HG03064 (cell line): ENCODE measurements around the gene RBFOX1.

ENCODE experiments used
- ATAC-seq: cut with Tn5 transposase; IDR thresholded peaks from one replicate; pipeline ENCODE4 v1.9.1; 2021; ENCODE audit warnings: low read depth; ENCODE audit not compliant: unreplicated experiment

The RBFOX1 gene

DNA sequence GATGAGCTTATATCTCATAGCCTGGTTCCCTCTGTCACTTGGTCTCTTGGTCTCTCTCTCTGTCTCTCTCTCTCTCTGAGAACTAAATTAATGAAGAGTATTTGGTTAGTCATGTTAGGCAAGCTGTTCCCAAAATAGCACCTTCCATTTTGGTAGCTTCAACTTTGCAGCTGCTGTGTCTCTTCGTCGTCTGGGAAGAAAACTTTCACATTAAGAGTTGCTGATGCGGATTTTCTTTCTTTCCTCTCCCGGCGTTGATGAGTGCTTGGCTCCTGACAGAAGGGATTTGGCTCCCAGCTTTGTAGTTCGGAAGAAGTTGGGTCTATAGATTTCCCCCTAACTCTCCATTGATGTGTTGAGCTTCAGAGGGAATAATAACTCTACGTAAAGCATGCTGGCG is at the start of gene RBFOX1:
Gene RBFOX1, plus strand, starts transcription at position 235 of the 400 bp plus-strand sequence.
- no peak for ATAC-seq

DNA sequence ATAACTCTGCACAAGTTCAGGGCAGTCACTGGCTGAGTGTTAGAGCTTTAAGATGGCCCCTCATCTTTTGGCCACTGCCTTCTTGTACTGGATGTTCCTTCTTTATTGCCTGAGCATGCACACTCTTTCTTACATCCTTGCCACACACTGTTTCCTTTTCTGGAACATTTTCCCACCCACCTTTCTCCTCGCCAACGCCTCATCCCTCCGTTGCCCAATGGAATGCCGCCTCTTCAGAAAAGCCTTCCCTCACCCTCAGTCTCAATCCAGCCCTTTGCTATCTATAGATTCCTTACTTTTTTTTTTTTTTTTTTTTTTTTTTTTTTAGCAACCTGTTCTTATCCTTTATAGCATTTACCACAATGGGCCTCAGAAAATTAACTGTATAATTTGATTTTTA is 47.9 kb upstream of the RBFOX1 start:
- no peak for ATAC-seq

DNA sequence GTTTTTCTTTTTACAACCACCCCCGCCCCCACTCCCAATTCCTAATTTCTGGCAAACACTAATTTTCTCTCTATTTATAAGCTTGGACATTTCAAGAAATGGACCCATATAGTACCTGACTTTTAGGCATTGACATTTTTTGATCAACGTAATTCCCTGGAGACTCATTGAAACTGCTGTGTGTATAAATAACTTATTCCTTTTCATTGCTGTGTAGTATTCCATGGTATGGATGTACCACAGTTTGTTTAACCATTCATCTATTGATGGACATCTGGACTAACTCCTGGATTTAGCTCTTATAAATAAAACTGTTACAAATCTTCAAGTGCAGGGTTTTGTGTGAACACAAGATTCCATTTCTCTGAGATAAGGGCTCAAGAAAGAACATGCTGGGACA is 47.1 kb upstream of the RBFOX1 start:
- ATAC-seq: no peak

DNA sequence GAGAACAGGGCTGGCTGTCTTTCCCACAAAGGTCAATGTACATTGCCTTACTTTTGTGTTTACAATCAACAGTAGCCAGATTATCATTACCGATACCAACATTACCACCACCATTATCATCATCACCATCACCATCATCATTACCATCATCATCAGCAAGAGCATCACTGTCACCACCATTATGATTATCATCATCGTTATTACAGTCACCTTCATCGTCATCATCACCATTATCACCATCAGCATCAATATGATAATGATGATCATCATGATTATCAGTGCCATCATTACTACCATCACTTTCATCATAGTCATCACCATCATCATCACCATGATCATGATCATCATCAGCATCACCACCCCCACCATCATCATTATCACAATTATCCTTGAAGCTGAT is 43.3 kb upstream of the RBFOX1 start:
- ATAC-seq: no peak

DNA sequence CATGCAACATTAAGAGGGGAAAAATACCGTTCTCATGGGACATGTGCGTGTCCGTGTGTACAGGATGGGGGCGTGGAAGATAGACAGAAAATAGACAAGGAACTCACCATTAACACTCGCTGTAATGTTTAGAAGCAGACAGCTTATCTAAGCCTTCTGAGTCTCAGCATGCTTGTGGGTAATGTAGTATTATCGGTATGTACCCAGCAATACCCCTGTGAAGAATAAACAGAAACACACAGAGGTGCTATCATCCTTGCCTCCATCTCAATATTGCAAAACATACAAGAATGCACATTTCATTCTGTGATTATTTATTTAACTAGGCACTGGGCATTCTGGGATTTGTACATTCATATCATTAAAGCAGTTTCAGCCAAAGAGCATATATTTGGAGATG is 42.0 kb upstream of the RBFOX1 start:
- no peak for ATAC-seq

DNA sequence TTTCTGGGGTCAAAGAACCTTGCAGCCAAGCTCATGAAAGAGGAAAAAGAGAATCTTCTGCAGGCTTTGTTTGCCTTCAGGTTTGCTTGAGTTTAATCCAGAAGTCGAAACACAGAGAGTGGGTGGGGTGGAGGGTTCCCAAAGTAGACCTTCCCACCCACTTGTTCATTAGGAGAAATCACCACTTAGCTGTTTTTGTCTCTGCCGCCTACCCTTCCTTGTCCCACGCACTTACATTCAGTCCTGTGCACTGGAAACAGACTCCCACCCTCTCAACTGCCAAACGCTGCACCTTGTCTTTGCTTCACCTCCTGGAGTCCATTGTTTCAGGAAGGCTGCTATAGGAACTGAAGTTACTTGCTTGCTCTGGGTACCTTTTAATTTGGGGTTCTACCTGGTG is 38.6 kb upstream of the RBFOX1 start:
- no peak for ATAC-seq

DNA sequence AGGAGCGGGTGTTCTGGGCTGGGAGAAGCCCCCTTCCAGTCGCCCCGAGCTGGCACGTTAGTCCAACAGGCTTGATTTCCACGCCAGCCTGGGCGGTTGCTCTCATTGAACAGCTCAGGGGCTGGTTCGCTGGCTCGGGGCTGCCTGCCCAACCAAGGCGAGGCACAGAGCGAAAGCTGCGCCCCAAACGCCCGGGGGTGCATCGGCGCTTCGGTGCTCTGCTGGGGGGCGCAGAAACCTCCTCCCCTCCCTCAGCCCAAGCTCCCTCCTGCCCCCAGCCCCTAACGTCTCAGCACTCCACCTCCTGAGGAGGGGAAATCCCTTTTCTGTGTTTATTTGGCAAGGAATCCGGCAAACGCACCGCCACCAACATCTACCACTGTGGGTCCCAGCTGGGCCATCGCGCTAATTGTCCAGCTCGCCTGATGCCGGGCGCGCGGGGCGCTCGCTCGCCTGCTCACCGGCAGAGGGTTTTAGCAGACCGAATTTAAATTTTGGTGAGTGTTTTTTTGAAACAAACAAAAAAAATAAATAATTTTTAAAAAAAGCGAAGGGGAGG is 29.5 kb upstream of the RBFOX1 start:
- ATAC-seq: no peak

DNA sequence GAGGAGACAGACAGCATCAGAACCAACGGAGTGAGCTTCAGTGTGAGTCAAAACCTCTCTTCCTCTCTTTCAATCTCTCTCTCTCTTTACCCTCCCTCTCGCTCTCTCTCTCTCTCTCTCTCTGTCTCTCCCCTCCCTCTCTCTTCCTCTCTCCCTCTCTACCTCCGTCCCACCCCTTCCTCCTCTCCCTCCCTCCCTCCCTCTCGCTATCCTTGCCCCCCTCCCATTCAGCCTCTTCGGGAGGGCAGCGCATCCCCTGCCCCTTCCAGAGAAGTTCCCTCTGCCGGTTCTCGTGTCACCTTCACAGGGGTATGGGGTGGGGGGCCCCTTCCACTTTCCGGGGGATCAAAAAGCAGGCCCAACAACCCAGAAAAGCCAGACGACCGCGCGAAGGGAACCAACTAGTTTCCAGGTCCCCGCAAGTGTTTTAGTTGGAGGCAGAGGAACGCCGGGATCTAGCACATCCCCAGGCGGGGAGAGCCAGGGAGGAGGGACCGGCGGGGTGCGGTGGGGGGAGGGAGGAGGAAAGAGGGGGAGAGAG is 28.9 kb upstream of the RBFOX1 start:
- no peak for ATAC-seq

DNA sequence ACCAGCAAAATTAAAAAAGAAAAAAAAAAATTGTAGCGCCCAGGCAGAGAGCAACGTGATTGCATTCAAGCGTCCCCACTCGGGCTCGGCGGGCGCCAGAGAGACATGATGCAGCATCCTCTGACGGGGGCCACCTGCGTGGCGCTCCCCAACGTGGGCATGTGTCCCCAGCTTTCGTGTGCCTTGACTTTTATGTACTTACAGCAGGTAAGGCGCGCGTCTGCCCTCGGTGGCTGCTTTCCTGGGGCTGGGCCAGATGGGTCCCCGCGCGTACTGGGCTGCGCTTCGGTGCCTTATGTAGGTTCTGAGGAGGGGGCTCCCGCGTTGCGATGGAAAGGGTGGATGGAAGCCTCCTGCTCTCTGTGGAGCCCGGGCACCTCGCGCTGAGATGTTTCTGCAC is 28.4 kb upstream of the RBFOX1 start:
- ATAC-seq: no peak

DNA sequence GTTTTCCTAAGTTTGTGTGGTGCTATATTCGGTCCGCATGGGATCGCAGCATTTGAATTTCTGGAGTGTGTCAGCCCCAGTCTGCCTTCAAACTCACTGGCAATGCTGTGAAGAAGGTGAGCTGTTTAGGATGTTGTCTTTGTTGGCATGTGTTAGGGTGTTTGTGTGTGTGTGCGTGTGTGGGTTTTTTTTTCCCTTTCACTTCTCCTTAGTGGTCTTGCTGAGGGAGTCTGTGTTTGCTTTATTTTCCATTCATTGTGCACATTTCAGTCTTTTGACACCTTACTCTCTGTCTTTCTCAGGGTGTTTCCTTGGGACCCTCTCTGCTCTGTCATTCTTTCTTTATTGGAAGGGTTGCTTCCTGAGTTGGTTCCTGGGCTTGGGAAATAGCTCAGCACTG is 27.7 kb upstream of the RBFOX1 start:
- no peak for ATAC-seq

DNA sequence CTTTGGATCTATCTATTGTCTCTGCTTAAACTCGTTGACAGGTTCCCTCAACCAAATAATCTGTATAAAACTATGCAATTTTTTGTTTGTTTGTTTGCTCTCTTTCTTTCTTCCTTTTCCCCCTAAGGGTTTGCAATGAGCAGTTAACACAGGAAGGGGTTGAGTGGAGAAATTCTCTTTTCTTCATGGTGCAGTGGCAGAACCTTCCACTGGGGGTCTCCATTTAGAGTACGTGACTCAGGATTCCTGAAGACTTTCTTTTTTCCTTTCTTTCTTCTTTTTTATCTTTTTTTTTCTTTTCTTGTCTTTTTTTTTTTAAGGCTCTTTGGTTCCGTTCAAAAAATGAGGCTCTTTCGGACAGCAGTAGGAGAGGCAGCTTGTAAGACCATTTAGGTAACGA is 19.5 kb upstream of the RBFOX1 start:
- ATAC-seq: no peak

DNA sequence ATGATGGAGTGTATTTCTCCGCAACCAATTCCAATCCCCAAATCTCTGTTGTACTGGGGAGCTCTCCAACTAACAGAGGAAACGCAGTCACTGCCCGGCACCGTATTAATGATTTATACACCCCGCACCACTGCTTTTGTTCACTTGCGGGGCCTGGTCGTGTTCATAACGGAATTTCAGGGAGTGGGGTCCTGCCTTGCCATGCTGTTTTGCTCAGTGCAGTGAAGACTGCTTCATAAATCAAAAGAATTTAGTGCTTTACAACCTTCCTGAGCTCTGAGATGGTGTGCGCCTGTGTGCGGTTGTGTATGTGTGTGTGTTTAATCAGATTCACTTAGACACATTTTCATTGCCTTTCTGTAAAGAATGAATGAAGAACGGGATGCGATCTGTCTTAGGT is 18.5 kb upstream of the RBFOX1 start:
- no peak for ATAC-seq

DNA sequence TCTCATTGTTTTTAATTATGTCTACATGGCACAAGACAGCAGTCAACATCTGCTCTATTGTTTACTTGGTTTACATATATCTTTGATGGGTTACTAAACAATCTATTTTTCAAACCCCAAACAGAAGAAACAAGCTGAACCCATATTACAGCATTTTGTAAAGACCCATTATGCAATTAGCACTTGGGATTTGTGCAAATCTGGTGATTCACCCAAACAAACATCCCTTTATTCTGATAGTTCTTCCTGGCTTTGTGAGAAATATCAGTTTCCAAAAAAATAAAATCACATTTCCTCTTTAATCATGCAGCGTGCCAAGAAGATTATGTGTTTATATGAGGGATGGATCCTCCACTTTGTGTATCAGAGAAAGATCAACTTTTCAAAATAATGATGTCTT is 16.8 kb upstream of the RBFOX1 start:
- ATAC-seq: no peak

DNA sequence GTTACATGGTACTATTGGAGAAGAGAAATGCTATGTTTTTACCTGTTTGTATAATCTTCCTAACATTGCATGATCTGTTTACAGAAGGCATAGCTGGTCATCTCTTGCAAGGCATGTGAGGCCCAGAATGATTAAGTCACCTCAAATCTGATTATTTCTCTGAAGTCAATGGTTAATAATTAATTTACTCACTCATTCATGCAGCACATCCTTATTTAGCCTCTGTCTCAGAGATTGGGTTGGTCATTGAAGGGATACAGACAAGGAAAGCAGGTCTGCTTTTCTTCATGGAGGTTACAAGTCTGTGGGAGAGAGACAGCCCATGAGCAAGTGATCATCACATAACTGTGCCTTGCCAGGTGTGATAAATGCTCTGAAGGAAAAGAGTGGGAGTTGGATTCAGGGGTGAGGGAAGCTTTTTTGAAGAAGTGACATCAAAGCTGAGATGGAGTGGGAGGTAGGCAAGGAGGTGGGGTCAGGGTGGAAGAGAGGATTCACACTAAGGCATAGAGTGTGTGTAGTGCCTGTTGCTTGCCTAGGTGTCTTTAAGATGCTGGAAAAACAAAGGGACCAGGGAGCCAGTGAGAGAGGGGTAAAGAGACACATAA is 16.3 kb upstream of the RBFOX1 start:
- ATAC-seq: no peak

DNA sequence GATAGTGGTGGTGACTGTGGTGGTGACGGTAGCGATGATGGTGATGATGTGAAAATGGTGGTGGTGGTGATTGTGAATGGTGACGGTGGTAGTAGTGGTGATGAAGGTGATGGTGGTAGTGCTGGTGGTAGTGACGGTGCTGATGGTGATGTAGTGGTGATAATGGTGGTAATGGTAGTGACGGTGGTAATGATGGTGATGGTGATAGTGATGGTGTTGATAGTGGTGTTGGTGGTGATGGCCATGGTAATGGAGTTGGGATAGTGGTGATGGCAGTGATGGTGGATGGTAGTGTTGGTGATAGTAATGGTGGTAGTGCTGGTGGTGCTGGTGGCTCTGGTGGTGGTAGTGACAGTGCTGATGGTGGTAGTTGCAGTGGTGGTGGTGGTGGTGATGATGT is 14.7 kb upstream of the RBFOX1 start:
- ATAC-seq: no peak

DNA sequence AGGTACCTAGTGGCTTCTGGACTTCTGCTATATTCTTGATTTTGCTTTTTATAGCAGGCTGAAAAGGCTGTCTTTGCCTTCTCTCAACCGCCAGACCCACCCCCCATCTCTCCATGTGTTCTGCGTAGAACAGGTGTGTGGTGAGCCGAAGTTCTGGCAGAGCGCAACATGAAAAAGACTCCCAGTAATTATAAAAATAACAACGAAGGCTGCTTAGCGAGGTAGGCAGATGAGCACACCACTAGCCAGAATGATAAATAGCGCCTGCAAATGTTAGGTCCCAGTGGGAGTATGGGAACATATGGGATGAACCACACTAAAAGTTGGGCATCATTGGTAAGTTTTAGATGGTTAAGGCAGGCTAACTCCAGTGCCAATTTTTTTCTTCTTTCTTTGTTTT is 14.0 kb upstream of the RBFOX1 start:
- no peak for ATAC-seq

DNA sequence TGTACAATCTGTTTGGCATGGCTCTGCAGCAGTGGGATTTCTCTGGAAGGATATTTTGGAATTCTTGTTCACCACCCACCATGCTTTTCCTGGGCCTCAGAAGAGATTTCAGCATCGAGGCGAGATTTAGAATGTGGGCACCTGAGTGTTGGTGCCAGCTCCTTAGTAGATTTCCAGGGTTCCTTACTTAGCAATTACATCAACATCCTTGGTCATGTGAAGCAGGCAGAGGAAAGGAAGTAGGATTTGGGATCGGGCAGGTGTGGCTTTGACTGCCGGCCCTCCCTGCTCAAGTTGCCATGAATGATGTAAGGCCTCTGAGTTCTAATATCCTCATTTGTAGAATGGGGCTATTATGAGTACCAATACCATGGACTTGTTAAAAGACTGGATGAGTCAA is 13.1 kb upstream of the RBFOX1 start:
- ATAC-seq: no peak

DNA sequence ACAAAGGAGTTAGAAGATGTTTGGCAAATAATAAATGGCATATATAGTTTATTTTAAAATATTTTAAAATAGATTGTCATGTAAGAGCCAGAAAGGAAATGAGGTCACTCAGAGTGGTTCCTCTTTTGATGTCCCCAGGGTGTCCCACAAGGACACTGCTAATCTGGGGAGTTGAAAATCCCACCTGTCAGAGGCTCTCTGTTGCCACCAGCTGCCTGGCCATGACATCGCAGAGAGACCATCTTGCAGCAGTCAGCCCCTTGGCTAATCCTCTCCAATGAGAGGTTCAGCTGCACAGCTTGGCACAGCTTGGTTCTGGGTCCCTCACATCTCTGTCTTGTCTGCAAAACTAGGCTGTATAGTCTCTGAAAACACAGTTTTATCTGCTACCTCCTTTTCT is 11.0 kb upstream of the RBFOX1 start:
- ATAC-seq: no peak

DNA sequence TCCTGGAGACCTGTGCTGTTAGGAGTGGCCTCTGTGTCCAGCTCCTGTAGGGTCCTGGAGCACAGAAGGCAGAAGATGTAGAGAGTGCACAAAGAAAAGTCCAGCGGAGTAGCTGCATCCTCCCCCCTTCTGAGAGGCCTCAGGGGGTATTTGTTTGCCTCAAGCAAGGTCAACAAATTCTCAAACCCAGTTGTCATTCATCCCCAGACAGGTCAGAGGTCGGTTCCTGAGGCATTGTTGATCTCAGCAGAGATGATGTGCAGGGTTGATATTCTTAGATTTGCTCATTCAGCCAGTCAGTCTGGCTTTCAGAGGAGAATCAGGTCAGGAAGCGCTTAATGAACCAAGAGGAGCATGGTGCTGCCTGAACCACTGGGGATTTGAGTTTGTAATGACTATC is 8.3 kb upstream of the RBFOX1 start:
- ATAC-seq: no peak

DNA sequence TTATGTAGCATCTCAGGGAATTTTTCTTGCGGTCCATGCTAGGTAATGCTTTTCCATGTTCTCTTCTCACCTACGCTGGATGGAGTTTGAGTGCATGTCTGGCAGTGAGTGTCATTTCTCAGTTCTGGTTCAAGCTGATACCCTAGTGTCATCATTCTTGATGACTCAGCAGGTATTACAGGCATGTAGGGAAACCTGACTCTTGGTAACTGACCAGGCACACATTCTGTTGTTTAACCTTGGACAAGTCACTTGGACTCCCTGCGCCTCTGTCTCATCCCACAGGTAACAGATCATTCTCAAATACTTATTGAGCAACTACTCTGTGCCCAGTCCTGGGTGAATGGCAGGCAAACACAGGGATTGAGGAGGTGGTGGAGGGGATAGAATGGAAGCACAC is 6.8 kb upstream of the RBFOX1 start:
- no peak for ATAC-seq

DNA sequence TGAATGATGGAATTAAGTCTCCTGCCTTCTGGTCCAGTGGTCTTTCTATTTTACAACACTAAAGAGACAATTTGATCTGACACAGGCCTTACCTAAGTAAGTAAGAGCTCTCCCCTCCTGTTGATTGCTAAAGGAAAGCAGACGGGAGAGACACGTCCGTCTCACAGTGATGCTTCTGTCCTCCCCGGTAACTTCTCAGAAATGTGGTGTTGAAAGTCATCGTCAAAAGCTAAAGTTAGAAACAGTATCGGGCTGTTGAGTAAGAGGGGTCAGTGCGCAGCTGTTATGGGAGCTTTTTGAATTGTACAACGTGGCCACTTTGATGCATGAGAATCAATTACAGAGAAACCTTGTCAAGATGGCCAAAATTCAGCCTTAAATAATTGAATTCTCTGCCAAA is 1.9 kb upstream of the RBFOX1 start:
- ATAC-seq: no peak

DNA sequence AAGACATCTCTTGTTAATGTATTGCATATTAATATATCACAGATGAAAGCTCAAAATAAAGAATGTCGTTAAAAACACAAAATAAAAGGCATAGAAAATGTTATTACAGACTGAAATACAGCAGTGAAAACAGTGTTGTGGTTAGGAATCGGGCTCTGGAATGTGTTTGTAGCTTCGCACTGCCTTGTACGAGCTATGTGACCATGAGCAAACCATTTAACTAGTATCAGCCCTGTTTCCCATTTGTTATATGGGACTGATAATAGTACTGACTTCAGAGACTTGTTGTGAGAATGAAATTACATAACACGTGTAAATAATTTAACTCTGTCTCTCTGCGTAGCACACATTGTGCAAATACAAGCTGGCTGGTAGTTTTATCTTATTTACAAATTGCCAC is 648 bp upstream of the RBFOX1 start:
- no peak for ATAC-seq
